ENCODE data around the gene GATA2.

GATA2 gene

DNA sequence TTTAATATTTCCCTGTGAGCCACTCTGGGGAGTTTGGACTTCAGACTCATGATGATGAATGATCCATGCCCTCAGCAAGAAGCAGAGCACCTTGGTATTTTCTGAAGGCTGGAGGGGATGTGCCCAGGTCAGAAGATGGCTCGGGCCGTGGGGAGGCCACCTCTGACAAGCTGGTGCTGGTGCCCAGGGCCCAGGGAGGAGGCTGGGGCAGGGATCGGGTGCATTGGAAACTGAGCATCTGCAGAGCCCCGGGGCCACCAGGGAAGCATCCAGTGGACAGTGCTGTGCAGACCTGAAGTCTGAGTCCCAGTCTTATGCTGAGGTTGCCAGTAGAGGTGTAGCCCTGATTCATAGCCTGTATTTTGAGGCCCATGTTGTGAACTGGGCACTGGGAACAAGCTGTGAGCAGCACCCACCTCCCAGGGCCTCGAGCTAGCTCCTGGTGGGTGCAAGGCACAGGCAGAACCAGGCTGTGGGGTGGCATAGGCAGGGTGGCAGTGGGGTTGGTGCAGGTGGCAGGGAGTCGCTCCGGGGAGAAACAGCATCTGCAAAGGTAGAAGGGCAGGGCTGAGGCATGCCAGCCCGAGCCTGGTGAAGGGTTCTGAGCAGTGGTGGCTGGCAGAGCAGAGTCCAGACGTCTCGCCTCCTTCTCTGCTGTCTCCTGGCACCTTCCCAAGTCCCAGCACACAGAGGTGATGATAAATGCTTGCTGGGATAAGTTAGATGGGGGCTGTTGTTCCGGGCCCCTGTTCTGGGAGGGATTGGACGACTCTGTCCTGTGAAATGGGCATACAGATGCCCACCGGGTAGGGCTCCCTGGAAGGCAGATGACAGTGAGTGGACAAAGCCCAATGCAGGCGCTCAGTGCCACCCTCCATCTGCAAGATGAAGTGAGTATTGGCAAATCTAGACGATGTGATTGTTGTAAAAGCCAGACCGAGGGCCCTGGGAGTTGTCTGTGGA is 36.9 kb downstream of the GATA2 start:
- DNase-seq (ENCODE audit: low spot score) = no peak

GRCh38 chr3:128455116-128455515 is 37.9 kb downstream of the GATA2 start:
- DNase-seq (ENCODE audit: low spot score) = no peak

DNA sequence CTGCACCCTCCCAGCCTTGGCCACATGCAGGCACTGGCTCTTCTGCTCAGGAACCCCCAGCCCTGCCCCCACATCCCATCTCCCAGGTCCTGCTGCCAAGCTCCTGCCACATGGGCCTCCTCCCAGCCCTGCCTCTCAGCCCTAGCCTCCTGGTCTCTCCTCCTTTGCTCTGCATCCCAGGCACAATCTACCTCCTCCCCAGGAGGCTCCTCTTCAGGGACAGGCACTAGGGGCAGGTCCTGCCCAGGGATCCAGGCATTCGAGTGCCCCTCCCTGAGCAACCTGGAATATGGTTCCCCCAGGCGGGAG is 38.7 kb downstream of the GATA2 start:
- no peak for DNase-seq (ENCODE audit: low spot score)

DNA sequence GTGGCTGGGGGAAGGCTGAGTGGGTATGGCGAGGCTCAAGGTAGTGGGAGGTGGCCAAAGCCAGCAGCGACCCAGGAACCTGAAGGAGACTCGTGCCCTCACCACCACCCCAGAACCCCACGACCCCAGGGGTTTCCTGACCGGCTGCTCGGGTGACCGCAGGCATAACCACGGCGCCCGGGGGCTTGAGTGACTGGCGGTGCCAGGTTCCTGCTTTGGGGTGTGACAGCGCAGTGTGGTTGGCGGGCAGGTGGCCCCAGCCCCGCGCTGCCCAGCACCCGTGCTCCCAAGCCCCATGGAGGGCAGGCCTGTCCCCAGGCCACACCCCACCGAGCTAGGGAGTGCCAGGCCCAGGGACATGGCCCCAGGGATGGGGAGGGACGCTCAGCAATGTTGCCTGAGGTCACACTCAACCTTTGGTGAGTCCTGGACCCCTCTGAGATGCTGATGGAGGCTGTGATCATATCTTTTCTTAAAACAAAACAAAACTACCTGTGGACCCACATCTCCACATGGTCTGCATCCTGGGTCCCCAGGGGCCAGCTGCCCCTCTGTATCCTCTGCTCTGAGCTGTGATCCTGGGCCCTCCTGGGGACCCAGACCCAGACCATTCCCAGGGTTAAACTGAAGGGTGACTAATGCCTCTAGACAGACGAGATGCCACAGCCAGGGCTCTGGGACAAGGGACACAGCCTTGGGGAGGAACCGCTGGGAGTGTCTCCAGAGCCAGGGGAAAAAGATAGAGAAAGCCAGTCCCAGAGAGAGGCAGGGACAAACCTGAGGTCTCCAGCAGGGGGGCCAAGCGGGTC is 39.3 kb downstream of the GATA2 start:
- DNase-seq (ENCODE audit: low spot score) = no peak

DNA sequence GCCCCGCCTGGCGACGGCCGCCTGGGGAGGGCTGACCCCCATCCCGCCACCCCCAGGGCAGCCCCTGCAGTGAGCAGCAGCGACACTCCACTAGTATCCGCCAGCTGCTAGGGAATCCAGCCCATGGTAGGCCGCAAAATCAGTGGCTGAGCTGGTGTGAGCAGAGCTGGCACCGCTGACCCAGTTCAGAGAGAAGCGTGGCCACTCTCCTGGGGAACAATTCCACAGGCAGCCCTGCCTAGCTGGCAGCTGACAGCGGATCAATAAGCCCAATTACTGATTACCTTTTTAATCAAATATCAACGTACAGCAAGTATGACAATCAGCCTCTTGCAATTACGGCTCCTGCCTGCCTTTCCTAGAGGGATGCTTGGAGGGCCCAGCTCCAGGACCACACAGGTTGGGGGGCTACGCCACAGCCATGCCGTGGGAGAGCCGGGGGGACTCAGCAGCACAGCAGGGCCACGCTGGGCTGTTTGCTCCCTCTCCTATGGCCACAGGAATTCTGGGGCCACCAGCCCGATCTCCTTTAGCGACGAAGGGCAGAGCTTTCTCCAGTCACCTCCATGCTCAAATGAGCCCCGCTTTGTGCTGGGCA is 40.2 kb downstream of the GATA2 start:
- no peak for DNase-seq (ENCODE audit: low spot score)

DNA sequence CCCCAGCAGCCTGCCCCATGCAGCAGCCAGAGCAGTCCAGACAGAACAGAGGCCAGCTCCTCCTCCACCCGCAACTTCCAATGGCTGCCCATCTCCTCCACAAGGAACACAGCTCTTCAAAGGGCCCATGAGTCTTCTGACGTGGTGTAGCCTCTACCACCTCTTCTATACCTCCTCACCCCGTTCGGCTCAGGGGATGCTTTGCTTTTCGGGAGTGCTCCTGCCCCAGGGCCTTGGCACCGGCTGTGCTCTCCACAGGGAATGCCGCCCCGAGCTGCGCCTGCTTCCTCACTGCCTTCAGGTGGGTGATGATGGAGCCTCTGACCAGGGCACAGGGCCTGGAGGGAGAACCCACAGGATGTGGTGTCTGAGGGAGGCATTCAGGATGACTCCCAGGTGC is 40.9 kb downstream of the GATA2 start:
- DNase-seq (ENCODE audit: low spot score) = no peak

- no peak for DNase-seq (ENCODE audit: low spot score)
These were observed 43.8 kb downstream of the GATA2 start for GRCh38 chr3:128449111-128449638.

DNA sequence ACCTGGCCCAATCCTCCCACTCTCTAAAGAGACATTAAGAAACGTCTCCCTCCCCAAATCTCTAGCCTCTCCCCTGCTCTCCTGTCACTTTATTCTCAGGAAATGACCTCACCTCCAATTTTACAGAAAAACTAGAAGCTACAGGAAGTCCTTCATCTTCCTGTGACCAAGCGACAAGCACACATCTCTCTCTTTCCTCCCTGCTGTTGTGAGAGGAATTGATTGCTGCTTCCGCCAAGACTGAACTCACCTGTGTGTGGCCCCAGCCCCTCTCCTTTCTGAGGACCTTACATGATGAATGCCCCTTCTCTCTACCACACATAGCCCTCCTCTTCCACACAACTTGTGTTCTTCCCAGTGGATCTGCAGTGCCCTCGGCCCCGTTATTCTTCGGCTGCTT is 44.5 kb downstream of the GATA2 start:
- DNase-seq (ENCODE audit: low spot score) = no peak

DNA sequence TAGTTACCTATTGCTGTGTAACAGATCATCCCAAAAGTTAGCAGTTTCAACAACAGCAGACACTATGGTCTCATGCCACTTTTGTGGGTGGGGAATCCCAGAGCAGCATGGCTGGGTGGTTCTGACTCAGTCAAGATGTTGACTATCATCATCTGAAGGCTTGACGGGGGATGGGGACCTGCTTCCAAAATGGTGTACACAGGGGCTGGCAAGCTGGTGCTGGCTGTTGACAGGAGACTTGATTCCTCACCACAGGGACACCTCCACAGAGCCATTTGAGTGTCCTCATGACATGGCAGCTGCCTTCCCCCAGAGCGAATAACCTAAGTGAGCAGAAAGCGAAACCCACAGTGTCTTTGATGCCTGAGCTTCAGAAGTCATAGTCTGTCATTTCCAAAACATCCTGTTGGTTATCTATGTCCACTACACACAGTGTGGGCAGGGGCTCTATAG is 45.4 kb downstream of the GATA2 start:
- DNase-seq (ENCODE audit: low spot score) = no peak

- no peak for DNase-seq (ENCODE audit: low spot score)
These were observed 46.2 kb downstream of the GATA2 start for GRCh38 chr3:128446821-128447220.

GRCh38 chr3:128445357-128445756 is 47.6 kb downstream of the GATA2 start:
- DNase-seq (ENCODE audit: low spot score) = no peak

- no peak for DNase-seq (ENCODE audit: low spot score)
These were observed 49.2 kb downstream of the GATA2 start for GRCh38 chr3:128443771-128444170.

GRCh38 chr3:128442949-128443348 is 50.1 kb downstream of the GATA2 start:
- DNase-seq (ENCODE audit: low spot score) = no peak

- DNase-seq (ENCODE audit: low spot score) = no peak
These were observed 50.9 kb downstream of the GATA2 start for GRCh38 chr3:128442070-128442469.

- no peak for DNase-seq (ENCODE audit: low spot score)
These were observed 53.8 kb downstream of the GATA2 start for GRCh38 chr3:128439226-128439625.

GRCh38 chr3:128438488-128439072 is 54.4 kb downstream of the GATA2 start:
- DNase-seq (ENCODE audit: low spot score) = no peak

DNA sequence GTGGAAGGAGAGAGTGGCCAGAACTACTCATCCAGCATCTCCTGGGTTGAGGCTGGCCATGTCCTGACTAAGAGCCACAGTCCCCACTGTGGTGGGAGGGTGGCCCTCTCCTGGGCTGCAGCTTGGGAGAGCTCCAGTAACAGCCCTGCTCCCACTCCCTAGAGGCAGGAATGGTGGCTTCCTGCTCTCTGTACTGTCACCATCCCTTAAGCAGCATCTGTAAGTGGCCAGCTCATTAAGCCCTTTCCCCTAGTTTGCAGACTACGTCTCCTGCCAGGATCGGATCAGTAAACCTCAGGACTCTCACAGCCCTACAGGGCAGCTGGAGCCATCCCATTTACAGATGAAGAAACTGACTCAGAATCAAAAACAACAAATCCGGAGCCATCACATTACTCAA is 56.8 kb downstream of the GATA2 start:
- no peak for DNase-seq (ENCODE audit: low spot score)

- no peak for DNase-seq (ENCODE audit: low spot score)
These were observed 57.4 kb downstream of the GATA2 start for GRCh38 chr3:128435561-128435960.

DNA sequence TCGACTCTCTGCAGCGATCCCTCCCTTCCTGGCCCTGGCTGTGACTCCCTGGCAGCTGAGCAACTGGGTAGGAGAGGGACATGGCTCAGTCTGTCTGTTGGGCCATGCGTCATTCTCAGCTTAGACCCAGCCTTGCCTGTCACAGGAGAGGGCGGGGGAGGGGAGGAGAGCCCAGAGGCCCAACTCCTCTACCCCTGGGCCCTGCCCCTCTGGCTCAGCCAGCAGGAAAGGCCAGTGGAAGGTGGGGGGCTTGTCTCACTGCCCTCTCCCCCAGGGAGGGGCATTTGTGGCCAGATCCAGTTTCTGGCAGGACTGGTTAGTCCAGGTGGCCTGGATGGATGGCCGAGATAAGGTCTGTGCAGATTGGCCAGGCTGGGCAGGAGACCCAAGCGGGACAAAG is 57.9 kb downstream of the GATA2 start:
- no peak for DNase-seq (ENCODE audit: low spot score)

DNA sequence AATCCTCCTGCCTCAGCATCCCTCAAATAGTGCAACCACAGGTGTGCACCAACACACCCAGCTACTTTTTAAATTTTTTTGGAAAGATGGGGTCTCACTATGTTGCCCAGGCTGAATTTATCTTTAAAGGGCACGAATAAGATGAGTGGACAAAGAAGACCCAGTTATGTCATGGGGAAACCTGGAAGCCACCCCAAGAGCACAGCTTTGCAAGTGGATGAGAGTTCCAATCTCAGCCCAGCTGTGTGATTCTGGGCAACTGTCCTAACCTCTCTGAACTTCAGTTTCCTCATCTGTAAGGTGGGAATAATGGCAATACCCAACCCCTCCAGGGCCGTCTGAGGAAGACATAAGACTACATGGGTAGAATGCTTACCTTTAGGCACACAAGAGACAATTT is 58.5 kb downstream of the GATA2 start:
- DNase-seq (ENCODE audit: low spot score) = no peak

- DNase-seq (ENCODE audit: low spot score) = no peak
These were observed 59.2 kb downstream of the GATA2 start for GRCh38 chr3:128433837-128434165.

Measured in RKO (cell line).